HCT116 (cell line): ENCODE data around the gene ARID2. TPM values are rescaled to one million over a fixed set of nuclear protein-coding genes. Genes with fewer than 3 reads are reported as not detected.

ENCODE experiments used
- ATAC-seq: fragments of 200-7000 bp; cut with Tn5 transposase; 2 replicates; pipeline ENCODE4 v1.9.1; 2020; ENCODE audit warnings: mild to moderate bottlenecking, moderate library complexity
- BruUV-seq: library from RNA; stranded (reverse); fragments of 400-500 nt; replicated peaks from 2 replicates; lab custom pipeline; 2021; lab: Mats Ljungman, UMichigan
- CTCF ChIA-PET: fragments of 300-600 bp; sonication (Branson Sonifier 250); formaldehyde crosslinking; loops from one replicate; lab custom pipeline; 2021; ENCODE audit warnings: antibody characterized with exemption; lab: Charles Lee
- POLR2A ChIA-PET: fragments of 300-600, 350-600 bp; sonication (Branson Sonifier 250); formaldehyde crosslinking; loops from one replicate; lab custom pipeline; 2021; ENCODE audit warnings: antibody characterized with exemption; lab: Charles Lee
- RAD21 ChIA-PET, 2 experiments: fragments of 300-600 bp; sonication (Branson Sonifier 250); formaldehyde crosslinking; loops; one replicate each; lab custom pipeline; 2023; ENCODE audit warnings: low total read pairs in 2 of 2; ENCODE audit not compliant: uncharacterized antibody in 2 of 2, unreplicated experiment in 2 of 2, low non-redundant PET in 1 of 2; lab: Charles Lee
- DNase-seq: peaks from one replicate; pipeline ENCODE4 v3.0.0-alpha.2; 2010; ENCODE audit warnings: low read depth, low spot score
- H2AFZ ChIP-seq: fragments of 200-600 bp; shearing (Covaris generic), sonication (generic); 2 replicates; pipeline ENCODE4 v1.6.1; 2017; ENCODE audit warnings: low read depth, mixed run types, mixed read lengths, antibody characterized with exemption, low read length; ENCODE audit not compliant: poor library complexity, severe bottlenecking
- H3K27ac ChIP-seq: 2 replicates; pipeline ENCODE4 v1.5.1; 2012; ENCODE audit warnings: low read depth, low read length
- H3K27me3 ChIP-seq: fragments of 200-600 bp; sonication (generic); 2 replicates; pipeline ENCODE4 v1.6.1; 2016; ENCODE audit warnings: mixed run types, low read length, mixed read lengths; ENCODE audit not compliant: insufficient read depth
- H3K36me3 ChIP-seq, 2 experiments: fragments of 200-500 bp in 1 of 2; fragments of 200-600 bp in 1 of 2; sonication (Bioruptor generic) in 1 of 2; sonication (generic) in 1 of 2; 2 replicates each; pipeline versions ENCODE4 v1.5.1 to v1.6.1; 2014 to 2016; ENCODE audit warnings: low read length in 2 of 2, inconsistent platforms in 1 of 2, mixed read lengths in 1 of 2, mixed run types in 1 of 2; ENCODE audit not compliant: insufficient read depth in 2 of 2, control insufficient read depth in 1 of 2
- H3K4me1 ChIP-seq, 2 experiments: fragments of 200-600 bp in 1 of 2; sonication (generic) in 1 of 2; 2 replicates each; pipeline versions ENCODE4 v1.5.1 to v1.6.1; 2012 to 2017; ENCODE audit warnings: low read length in 2 of 2, inconsistent platforms in 1 of 2, mild to moderate bottlenecking in 1 of 2, mixed read lengths in 1 of 2, mixed run types in 1 of 2, moderate library complexity in 1 of 2; ENCODE audit not compliant: insufficient read depth in 2 of 2, control insufficient read depth in 1 of 2
- H3K4me2 ChIP-seq: fragments of 200-600 bp; sonication (generic); 2 replicates; pipeline ENCODE4 v1.6.1; 2017; ENCODE audit warnings: mixed run types, low read length, mixed read lengths
- H3K4me3 ChIP-seq, 2 experiments: fragments of 200-600 bp in 1 of 2; sonication (generic) in 1 of 2; replicated peaks in 1 of 2; 2 replicates each; pipeline ENCODE4 v1.5.1; 2011 to 2016; ENCODE audit warnings: low read length in 2 of 2, control low read depth in 1 of 2, low read depth in 1 of 2, mild to moderate bottlenecking in 1 of 2, mixed read lengths in 1 of 2, mixed run types in 1 of 2
- H3K79me2 ChIP-seq: fragments of 200-600 bp; sonication (generic); 2 replicates; pipeline ENCODE4 v1.6.1; 2017; ENCODE audit warnings: mild to moderate bottlenecking, mixed run types, low read length, moderate library complexity, mixed read lengths; ENCODE audit not compliant: insufficient read depth
- H3K9ac ChIP-seq: fragments of 200-600 bp; sonication (generic); 2 replicates; pipeline ENCODE4 v1.6.1; 2016; ENCODE audit warnings: low read length, mixed read lengths
- H3K9me2 ChIP-seq: fragments of 200-600 bp; sonication (generic), shearing (Covaris generic); 2 replicates; pipeline ENCODE4 v1.6.1; 2017; ENCODE audit warnings: mixed run types, mild to moderate bottlenecking, moderate library complexity; ENCODE audit not compliant: insufficient read depth
- H3K9me3 ChIP-seq, 2 experiments: fragments of 200-500 bp in 1 of 2; fragments of 200-600 bp in 1 of 2; sonication (Bioruptor generic) in 1 of 2; sonication (generic) in 1 of 2; 2 replicates each; pipeline ENCODE4 v1.6.1; 2014 to 2017; ENCODE audit warnings: low read length in 2 of 2, mixed read lengths in 2 of 2, inconsistent platforms in 1 of 2, low read depth in 1 of 2, mild to moderate bottlenecking in 1 of 2, mixed run types in 1 of 2, moderate library complexity in 1 of 2; ENCODE audit not compliant: control insufficient read depth in 1 of 2, insufficient read depth in 1 of 2
- H4K20me1 ChIP-seq: fragments of 200-600 bp; sonication (generic), shearing (Covaris generic); 2 replicates; pipeline ENCODE4 v1.6.1; 2017; ENCODE audit warnings: mixed run types, mild to moderate bottlenecking, moderate library complexity; ENCODE audit not compliant: insufficient read depth
- CBX3 ChIP-seq: IDR thresholded peaks from 2 replicates; pipeline ENCODE4 v1.6.1; 2012; ENCODE audit warnings: low read depth
- EGR1 ChIP-seq: IDR thresholded peaks from 2 replicates; pipeline ENCODE4 v1.6.1; 2012; ENCODE audit warnings: low read depth
- EZH2 ChIP-seq: fragments of 200-600 bp; sonication (generic); IDR thresholded peaks from 2 replicates; pipeline ENCODE4 v1.6.1; 2017; ENCODE audit warnings: antibody characterized with exemption, mixed run types
- JUND ChIP-seq: IDR thresholded peaks from 2 replicates; pipeline ENCODE4 v1.6.1; 2012
- POLR2A ChIP-seq: IDR thresholded peaks from 2 replicates; pipeline ENCODE4 v1.7.0; 2011; ENCODE audit warnings: borderline replicate concordance; ENCODE audit not compliant: insufficient read depth, insufficient read length; ENCODE audit errors: extremely low read depth
- POLR2AphosphoS5 ChIP-seq: IDR thresholded peaks from 2 replicates; pipeline ENCODE4 v1.6.1; 2011; ENCODE audit warnings: mild to moderate bottlenecking, low read depth, low read length, moderate library complexity
- SIN3A ChIP-seq: IDR thresholded peaks from 2 replicates; pipeline ENCODE4 v1.6.1; 2012; ENCODE audit warnings: low read depth
- SP1 ChIP-seq: IDR thresholded peaks from 2 replicates; pipeline ENCODE4 v1.6.1; 2012; ENCODE audit warnings: low read depth
- TCF7L2 ChIP-seq: IDR thresholded peaks from 2 replicates; pipeline ENCODE4 v1.7.0; 2011; ENCODE audit warnings: borderline replicate concordance, inconsistent platforms; ENCODE audit not compliant: insufficient read depth, insufficient read length; ENCODE audit errors: extremely low read depth
- YY1 ChIP-seq: IDR thresholded peaks from 2 replicates; pipeline ENCODE4 v1.6.1; 2011; ENCODE audit warnings: low read length, low read depth, moderate library complexity, mild to moderate bottlenecking; ENCODE audit not compliant: insufficient replicate concordance; ENCODE audit errors: extremely low read depth
- ZFX ChIP-seq: fragments of 450-650 bp; IDR thresholded peaks from 2 replicates; pipeline ENCODE4 v1.6.1; 2017
- ZNF274 ChIP-seq: fragments of 200-500 bp; sonication (Bioruptor generic); IDR thresholded peaks from 2 replicates; pipeline ENCODE4 v1.6.1; 2014; ENCODE audit warnings: mild to moderate bottlenecking, low read depth, low read length, inconsistent platforms
- intact Hi-C: fragments of 100-400 bp; cut with micrococcal nuclease; formaldehyde crosslinking; loops from 2 replicates; pipeline ENCODE4 v1.10.0; 2022
- total RNA-seq: library from RNA; stranded (reverse); gene quantifications from one replicate; pipeline ENCODE4 v1.2.1, GENCODE V29; 2021; ENCODE audit not compliant: unreplicated experiment
- TF ChIP-seq, protein P1 (sequence below), 3 experiments: fragments of 200-600 bp in 1 of 3; sonication (generic) in 1 of 3; IDR thresholded peaks in 2 of 3; conservative IDR thresholded peaks in 1 of 3; 2 replicates each; pipeline ENCODE4 v1.5.1; 2012 to 2017; ENCODE audit warnings: low read depth in 2 of 3, low read length in 2 of 3, antibody characterized with exemption in 1 of 3, borderline replicate concordance in 1 of 3, control low read depth in 1 of 3, mild to moderate bottlenecking in 1 of 3, mixed read lengths in 1 of 3, mixed run types in 1 of 3, moderate library complexity in 1 of 3; ENCODE audit not compliant: insufficient read depth in 1 of 3
- TF ChIP-seq, protein P2 (sequence below): IDR thresholded peaks from 2 replicates; pipeline ENCODE4 v1.6.1; 2012
- TF ChIP-seq, protein P3 (sequence below): IDR thresholded peaks from 2 replicates; pipeline ENCODE4 v1.6.1; 2012
- TF ChIP-seq, protein P4 (sequence below): IDR thresholded peaks from 2 replicates; pipeline ENCODE4 v1.6.1; 2011; ENCODE audit warnings: mild to moderate bottlenecking, low read length, moderate library complexity; ENCODE audit not compliant: insufficient replicate concordance; ENCODE audit errors: extremely low read depth

Gene ARID2
- total RNA-seq, 1 experiment from 2014 or later, result 30.5 TPM

DNA sequence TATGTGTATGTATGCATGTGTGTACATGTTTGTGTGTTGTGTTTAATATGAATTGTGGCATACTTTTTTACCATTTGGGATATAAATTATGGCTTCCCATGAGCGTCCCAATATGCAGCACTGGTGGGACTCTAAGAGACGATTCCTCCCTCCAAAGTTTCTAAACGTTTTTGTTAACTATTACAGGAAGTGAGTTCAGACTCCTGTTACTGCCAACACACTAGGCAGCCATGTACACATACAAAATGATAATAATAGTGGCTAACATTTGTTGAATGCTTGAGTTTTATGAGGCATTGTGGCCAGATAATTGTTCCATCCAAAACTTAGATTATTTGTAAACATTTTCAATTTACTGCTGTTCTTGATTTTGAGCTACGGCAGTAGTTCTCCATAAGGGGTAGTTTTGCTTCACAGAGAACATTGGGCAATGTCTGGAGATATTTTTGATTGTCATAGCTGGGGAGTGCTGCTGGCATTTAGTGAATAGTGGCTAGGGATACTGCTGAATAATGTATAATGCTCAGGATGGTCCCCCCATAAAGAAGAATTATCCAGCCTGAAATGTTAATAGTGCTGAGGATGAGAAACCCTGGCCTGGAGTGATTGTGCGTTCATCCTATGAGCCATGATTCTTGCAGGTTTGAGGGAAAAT, 45.1 kb downstream of the ARID2 start (continued):
- TF ChIP-seq, protein P1, sequence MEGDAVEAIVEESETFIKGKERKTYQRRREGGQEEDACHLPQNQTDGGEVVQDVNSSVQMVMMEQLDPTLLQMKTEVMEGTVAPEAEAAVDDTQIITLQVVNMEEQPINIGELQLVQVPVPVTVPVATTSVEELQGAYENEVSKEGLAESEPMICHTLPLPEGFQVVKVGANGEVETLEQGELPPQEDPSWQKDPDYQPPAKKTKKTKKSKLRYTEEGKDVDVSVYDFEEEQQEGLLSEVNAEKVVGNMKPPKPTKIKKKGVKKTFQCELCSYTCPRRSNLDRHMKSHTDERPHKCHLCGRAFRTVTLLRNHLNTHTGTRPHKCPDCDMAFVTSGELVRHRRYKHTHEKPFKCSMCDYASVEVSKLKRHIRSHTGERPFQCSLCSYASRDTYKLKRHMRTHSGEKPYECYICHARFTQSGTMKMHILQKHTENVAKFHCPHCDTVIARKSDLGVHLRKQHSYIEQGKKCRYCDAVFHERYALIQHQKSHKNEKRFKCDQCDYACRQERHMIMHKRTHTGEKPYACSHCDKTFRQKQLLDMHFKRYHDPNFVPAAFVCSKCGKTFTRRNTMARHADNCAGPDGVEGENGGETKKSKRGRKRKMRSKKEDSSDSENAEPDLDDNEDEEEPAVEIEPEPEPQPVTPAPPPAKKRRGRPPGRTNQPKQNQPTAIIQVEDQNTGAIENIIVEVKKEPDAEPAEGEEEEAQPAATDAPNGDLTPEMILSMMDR (IDR thresholded peaks at IDR 0.05 in 2 of 3, conservative IDR thresholded peaks at IDR 0.05 in 1 of 3; ENCODE audit: borderline replicate concordance in 1 of 3, insufficient read depth in 1 of 3, low read depth in 2 of 3, low read length in 2 of 3), result no peak

DNA sequence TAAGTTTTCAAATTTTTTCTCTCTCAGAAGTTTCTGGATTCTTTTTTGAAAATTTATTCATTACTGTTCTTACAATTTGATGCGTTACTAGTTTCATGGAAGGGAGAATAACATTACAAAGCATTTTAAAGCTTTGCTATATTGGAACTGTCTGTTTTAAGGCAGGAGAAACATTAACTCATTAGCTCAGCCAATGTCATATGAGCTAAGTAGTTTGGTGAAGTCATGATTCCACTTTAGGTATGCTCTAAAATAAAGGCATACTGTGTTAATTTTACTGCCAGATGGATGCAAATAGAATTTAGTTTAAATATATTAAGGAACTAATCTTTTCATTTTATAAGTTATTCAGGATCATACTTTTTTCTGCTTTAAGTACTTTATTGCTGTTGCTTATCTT, 46.0 kb downstream of the ARID2 start:
- Histone ChIP-seq H3K27me3 (no peaks in the 10 kb centered on the region), H2AFZ (no peak overlapping the region), H3K4me3 (no peak overlapping the region), H3K27ac (no peak overlapping the region)
- CTCF ChIA-PET, result interaction anchor here (2.3 kb wide), 1 partner anchor 13 kb away, joined by 8 read pairs; no protein-coding TSS in a partner anchor
- POLR2A ChIA-PET, result no interaction called here
- DNase-seq, result no peak
- BruUV-seq, result no TSS peak
- TF ChIP-seq POLR2A (no peak), JUND (no peak), EGR1 (no peak), SIN3A (no peak), EZH2 (no peak), ZFX (no peak), POLR2AphosphoS5 (no peak), YY1 (no peak), ZNF274 (no peak), TCF7L2 (no peak), CBX3 (no peak), SP1 (no peak)
- TF ChIP-seq, protein P2, sequence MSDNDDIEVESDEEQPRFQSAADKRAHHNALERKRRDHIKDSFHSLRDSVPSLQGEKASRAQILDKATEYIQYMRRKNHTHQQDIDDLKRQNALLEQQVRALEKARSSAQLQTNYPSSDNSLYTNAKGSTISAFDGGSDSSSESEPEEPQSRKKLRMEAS, result no peak
- TF ChIP-seq, protein P3, sequence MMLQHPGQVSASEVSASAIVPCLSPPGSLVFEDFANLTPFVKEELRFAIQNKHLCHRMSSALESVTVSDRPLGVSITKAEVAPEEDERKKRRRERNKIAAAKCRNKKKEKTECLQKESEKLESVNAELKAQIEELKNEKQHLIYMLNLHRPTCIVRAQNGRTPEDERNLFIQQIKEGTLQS, result no peak
- TF ChIP-seq, protein P4, sequence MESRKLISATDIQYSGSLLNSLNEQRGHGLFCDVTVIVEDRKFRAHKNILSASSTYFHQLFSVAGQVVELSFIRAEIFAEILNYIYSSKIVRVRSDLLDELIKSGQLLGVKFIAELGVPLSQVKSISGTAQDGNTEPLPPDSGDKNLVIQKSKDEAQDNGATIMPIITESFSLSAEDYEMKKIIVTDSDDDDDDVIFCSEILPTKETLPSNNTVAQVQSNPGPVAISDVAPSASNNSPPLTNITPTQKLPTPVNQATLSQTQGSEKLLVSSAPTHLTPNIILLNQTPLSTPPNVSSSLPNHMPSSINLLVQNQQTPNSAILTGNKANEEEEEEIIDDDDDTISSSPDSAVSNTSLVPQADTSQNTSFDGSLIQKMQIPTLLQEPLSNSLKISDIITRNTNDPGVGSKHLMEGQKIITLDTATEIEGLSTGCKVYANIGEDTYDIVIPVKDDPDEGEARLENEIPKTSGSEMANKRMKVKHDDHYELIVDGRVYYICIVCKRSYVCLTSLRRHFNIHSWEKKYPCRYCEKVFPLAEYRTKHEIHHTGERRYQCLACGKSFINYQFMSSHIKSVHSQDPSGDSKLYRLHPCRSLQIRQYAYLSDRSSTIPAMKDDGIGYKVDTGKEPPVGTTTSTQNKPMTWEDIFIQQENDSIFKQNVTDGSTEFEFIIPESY, result no peak
- TF ChIP-seq, all 23 proteins: peak for 0
- Histone ChIP-seq H4K20me1 (no peaks in the 10 kb centered on the region), H3K9ac (no peak overlapping the region), H3K4me2 (no peak overlapping the region), H3K4me1 (no peaks in the 10 kb centered on the region), H3K9me3 (no peaks in the 10 kb centered on the region), H3K9me2 (no peaks in the 10 kb centered on the region), H3K36me3 (no peaks in the 10 kb centered on the region), H3K79me2 (peaks cover 65% of the 10 kb centered on the region)
- RAD21 ChIA-PET, result no interaction called here
- intact Hi-C loops, result no loop called here
- no peak for ATAC-seq
